IMR-90 (cell line): ENCODE data around the gene TM9SF4. TPM values are rescaled to one million over a fixed set of nuclear protein-coding genes. Genes with fewer than 3 reads are reported as not detected.
A peak's percentile ranks its signal among the peaks of the same experiment; 100 is the strongest.

Source experiments
- ATAC-seq: fragments of 200-7000 bp; cut with Tn5 transposase; 2 replicates; pipeline ENCODE4 v1.9.1; 2020; ENCODE audit warnings: low read depth, mild to moderate bottlenecking, moderate library complexity
- BruUV-seq: library from RNA; stranded (reverse); fragments of 400-500 nt; replicated peaks from 2 replicates; lab custom pipeline; 2021; lab: Mats Ljungman, UMichigan
- CTCF ChIA-PET: fragments of 300-600 bp; formaldehyde crosslinking; extraction: SDS; loops from one replicate; lab custom pipeline; 2021; ENCODE audit warnings: antibody characterized with exemption; lab: Yijun Ruan, JAX
- POLR2A ChIA-PET: fragments of 300-600 bp; sonication (Branson Sonifier 250); formaldehyde crosslinking; loops from one replicate; lab custom pipeline; 2022; ENCODE audit warnings: antibody characterized with exemption; ENCODE audit not compliant: unreplicated experiment; lab: Charles Lee
- DNase-seq: peaks from one replicate; pipeline ENCODE4 v3.0.0; 2013
- H2AFZ ChIP-seq: replicated peaks from 2 replicates; pipeline ENCODE3; 2013; ENCODE audit warnings: low read length, mild to moderate bottlenecking; ENCODE audit not compliant: poor library complexity
- H2AK5ac ChIP-seq: 2 replicates; pipeline ENCODE4 v1.6.1; 2013; ENCODE audit warnings: low read depth, low read length, inconsistent platforms
- H2AK9ac ChIP-seq: replicated peaks from 2 replicates; pipeline ENCODE3; 2013; ENCODE audit warnings: mild to moderate bottlenecking, low read depth, low read length, moderate library complexity; ENCODE audit not compliant: poor library complexity
- H2BK120ac ChIP-seq: 2 replicates; pipeline ENCODE4 v1.6.1; 2013; ENCODE audit warnings: low read depth, low read length, inconsistent platforms
- H2BK15ac ChIP-seq: 3 replicates; pipeline ENCODE4 v1.6.1; 2013; ENCODE audit warnings: low read depth, low read length, inconsistent platforms
- H2BK20ac ChIP-seq: 2 replicates; pipeline ENCODE4 v1.6.1; 2013; ENCODE audit warnings: low read depth, mild to moderate bottlenecking, inconsistent platforms, low read length, moderate library complexity
- H2BK5ac ChIP-seq: 2 replicates; pipeline ENCODE4 v1.6.1; 2013; ENCODE audit warnings: mild to moderate bottlenecking, low read depth, low read length, inconsistent platforms; ENCODE audit not compliant: poor library complexity, severe bottlenecking
- H3K14ac ChIP-seq: replicated peaks from 2 replicates; pipeline ENCODE4 v1.6.1; 2013; ENCODE audit warnings: low read depth, low read length, inconsistent platforms
- H3K18ac ChIP-seq: 2 replicates; pipeline ENCODE4 v1.6.1; 2013; ENCODE audit warnings: low read depth, low read length, control low read depth
- H3K23ac ChIP-seq: 2 replicates; pipeline ENCODE4 v1.6.1; 2013; ENCODE audit warnings: low read depth, low read length, inconsistent platforms
- H3K27ac ChIP-seq: 2 replicates; pipeline ENCODE4 v1.5.1; 2013; ENCODE audit warnings: mild to moderate bottlenecking, control low read depth, low read length; ENCODE audit not compliant: insufficient read depth
- H3K27me3 ChIP-seq: 2 replicates; pipeline ENCODE4 v1.6.1; 2013; ENCODE audit warnings: low read length; ENCODE audit not compliant: control insufficient read depth, insufficient read depth
- H3K36me3 ChIP-seq: 2 replicates; pipeline ENCODE4 v1.6.1; 2013; ENCODE audit warnings: low read length, mixed read lengths; ENCODE audit not compliant: control insufficient read depth, insufficient read depth
- H3K4ac ChIP-seq: 2 replicates; pipeline ENCODE4 v1.6.1; 2013; ENCODE audit warnings: low read depth, low read length, inconsistent platforms
- H3K4me1 ChIP-seq: 2 replicates; pipeline ENCODE4 v1.6.1; 2013; ENCODE audit warnings: low read length, mixed read lengths; ENCODE audit not compliant: control insufficient read depth, insufficient read depth
- H3K4me2 ChIP-seq: 2 replicates; pipeline ENCODE4 v1.6.1; 2013; ENCODE audit warnings: low read depth, mild to moderate bottlenecking, control low read depth, low read length, moderate library complexity
- H3K4me3 ChIP-seq: 2 replicates; pipeline ENCODE4 v1.5.1; 2013; ENCODE audit warnings: low read depth, mild to moderate bottlenecking, control low read depth, low read length, moderate library complexity; ENCODE audit not compliant: insufficient read depth
- H3K56ac ChIP-seq: 2 replicates; pipeline ENCODE4 v1.6.1; 2013; ENCODE audit warnings: low read length, inconsistent platforms; ENCODE audit not compliant: insufficient read depth; ENCODE audit errors: extremely low read depth
- H3K79me1 ChIP-seq, 2 experiments: 2 replicates each; pipeline ENCODE4 v1.6.1; 2013; ENCODE audit warnings: low read length in 2 of 2, inconsistent platforms in 1 of 2, low read depth in 1 of 2
- H3K9ac ChIP-seq: 2 replicates; pipeline ENCODE4 v1.6.1; 2013; ENCODE audit warnings: low read depth, low read length, control low read depth
- H3K9me1 ChIP-seq: 2 replicates; pipeline ENCODE4 v1.6.1; 2013; ENCODE audit warnings: low read length, inconsistent platforms; ENCODE audit not compliant: insufficient read depth
- H3K9me3 ChIP-seq: 2 replicates; pipeline ENCODE4 v1.6.1; 2013; ENCODE audit warnings: low read length; ENCODE audit not compliant: control insufficient read depth, insufficient read depth
- H4K20me1 ChIP-seq: 2 replicates; pipeline ENCODE4 v1.6.1; 2013; ENCODE audit warnings: low read length, inconsistent platforms; ENCODE audit not compliant: insufficient read depth
- H4K5ac ChIP-seq: 2 replicates; pipeline ENCODE4 v1.6.1; 2013; ENCODE audit warnings: mild to moderate bottlenecking, low read depth, low read length, control low read depth
- H4K8ac ChIP-seq, 2 experiments: 2 replicates each; pipeline ENCODE4 v1.6.1; 2013; ENCODE audit warnings: low read depth in 2 of 2, low read length in 2 of 2, control low read depth in 1 of 2, inconsistent platforms in 1 of 2
- H4K91ac ChIP-seq: 2 replicates; pipeline ENCODE4 v1.6.1; 2013; ENCODE audit warnings: low read depth, low read length, inconsistent platforms; ENCODE audit not compliant: insufficient read depth
- BHLHE40 ChIP-seq: fragments of 150-350 bp; IDR thresholded peaks from 2 replicates; pipeline ENCODE4 v1.6.1; 2016; ENCODE audit warnings: mild to moderate bottlenecking, low read depth, low read length
- CEBPB ChIP-seq: IDR thresholded peaks from 2 replicates; pipeline ENCODE4 v1.6.1; 2012; ENCODE audit warnings: low read depth, low read length, improper control_type of control experiment
- FOS ChIP-seq: fragments of 150-350 bp; IDR thresholded peaks from 2 replicates; pipeline ENCODE4 v1.6.1; 2016; ENCODE audit warnings: low read depth, low read length
- MXI1 ChIP-seq: IDR thresholded peaks from 2 replicates; pipeline ENCODE4 v1.6.1; 2012; ENCODE audit warnings: low read depth, mild to moderate bottlenecking, low read length, moderate library complexity, borderline replicate concordance
- RCOR1 ChIP-seq: IDR thresholded peaks from 2 replicates; pipeline ENCODE4 v1.6.1; 2012; ENCODE audit warnings: mild to moderate bottlenecking, low read length, improper control_type of control experiment; ENCODE audit not compliant: insufficient replicate concordance
- USF2 ChIP-seq: fragments of 150-350 bp; IDR thresholded peaks from 2 replicates; pipeline ENCODE4 v1.6.1; 2017; ENCODE audit warnings: mild to moderate bottlenecking, antibody characterized with exemption, low read length, low read depth
- WGBS, 2 experiments: methylation state at CpG; one replicate each; pipeline versions ENCODE4 v1.1.5 to v1.1.7; 2013; ENCODE audit warnings: missing lambda C conversion rate in 2 of 2; ENCODE audit not compliant: insufficient read length in 1 of 2; ENCODE audit errors: extremely low coverage in 2 of 2; 5-methylcytosine and 5-hydroxymethylcytosine counted together
- dilution Hi-C: fragments of 300-500 bp; cut with HindIII; formaldehyde crosslinking; loops from one replicate; pipeline ENCODE4 v1.14.3; 2018; ENCODE audit warnings: low sequenced_read_pairs; ENCODE audit not compliant: unreplicated experiment
- in situ Hi-C: fragments of 300-500 bp; cut with MboI; formaldehyde crosslinking; loops from 3 replicates; pipeline ENCODE4 v1.14.3; 2019; ENCODE audit warnings: low sequenced_read_pairs, inconsistent platforms, mixed read lengths
- intact Hi-C: fragments of 100-400 bp; cut with micrococcal nuclease; formaldehyde crosslinking; loops from 2 replicates; pipeline ENCODE4 v1.10.0; 2022
- polyA plus RNA-seq, 3 experiments: library from polyadenylated mRNA; depleted of rRNA; stranded (reverse); fragments of >200 nt; gene quantifications; 2 replicates each; pipeline ENCODE4 v1.2.3, GENCODE V29; 2012; ENCODE audit warnings: low replicate concordance in 1 of 3
- total RNA-seq: library from RNA; depleted of rRNA; stranded (reverse); fragments of >200 nt; gene quantifications from 2 replicates; pipeline ENCODE4 v1.2.3, GENCODE V29; 2012

The TM9SF4 gene
- total and polyA plus RNA-seq, 2 of the 4 experiments (the other 2 are of a cell fraction): 35.3 to 59.1 TPM

GRCh38 chr20:32068174-32068573 lies 41.3 kb upstream of the TM9SF4 start:
- H3K9ac ChIP-seq: no peak overlapping the region
- no peak overlapping the region for H4K5ac ChIP-seq
- H3K23ac ChIP-seq: no peak overlapping the region; the same call in 1 of the 2 replicates
- H3K9me1 ChIP-seq: peaks cover 15% of the 10 kb centered on the region
- ChIA-PET CTCF (no interaction called here), POLR2A (no interaction called here)
- DNase-seq (no peak), ATAC-seq (no peak)
- H3K4me2 ChIP-seq: no peak overlapping the region
- peaks cover 10% of the 10 kb centered on the region for H3K4me1 ChIP-seq
- peak overlapping the region; percentile 66; the same call in 1 of the 2 replicates for H3K4ac ChIP-seq
- no peak overlapping the region for H2AFZ ChIP-seq
- H3K18ac ChIP-seq: no peak overlapping the region; the same call in 1 of the 2 replicates
- H2AK5ac ChIP-seq: peak overlapping the region; percentile 49; the same call in 1 of the 2 replicates
- H4K8ac ChIP-seq: peak overlapping the region in 1 of 2 experiments; percentile 44; a peak in 2 of 4 replicates
- dilution Hi-C loops: no loop called here
- TF ChIP-seq USF2 (no peak), RCOR1 (no peak), FOS (no peak), BHLHE40 (no peak), CEBPB (no peak), MXI1 (no peak)
- H3K27ac ChIP-seq: no peak overlapping the region; the same call in 1 of the 2 replicates
- WGBS, 2 experiments: no CpG with 5 or more reads among the region's 2 CpGs
- H2BK20ac ChIP-seq: peak overlapping the region; percentile 53; the same call in 1 of the 2 replicates
- peak overlapping the region; percentile 44 for H2BK120ac ChIP-seq
- H3K27me3 ChIP-seq: peaks cover 9% of the 10 kb centered on the region
- 0 out of 3 replicates have a peak overlapping the region, but pooled peaks have one; percentile 44 for H2BK15ac ChIP-seq
- intact Hi-C loops: loop anchor here (2.0 kb wide), 1 partner anchor 37 kb away; no protein-coding TSS in a partner anchor
- peak overlapping the region; percentile 57; the same call in 1 of the 2 replicates for H3K14ac ChIP-seq
- no peak overlapping the region for H2AK9ac ChIP-seq
- H3K4me3 ChIP-seq: no peak overlapping the region
- no TSS peak for BruUV-seq
- no peaks in the 10 kb centered on the region for H3K36me3 ChIP-seq
- H2BK5ac ChIP-seq: peak overlapping the region; percentile 32
- H3K79me1 ChIP-seq: no peaks in the 10 kb centered on the region
- no peaks in the 10 kb centered on the region for H3K9me3 ChIP-seq
- no peak overlapping the region for H3K56ac ChIP-seq
- in situ Hi-C loops: no loop called here
- H4K91ac ChIP-seq: no peak overlapping the region
- peaks cover 9% of the 10 kb centered on the region; the same call in 1 of the 2 replicates for H4K20me1 ChIP-seq
